HEK293 (cell line): ENCODE results near the gene SLC2A5.

Experiments used
- CTCF ChIA-PET: fragments of 350-600 bp; formaldehyde crosslinking; extraction: SDS; loops from one replicate; lab custom pipeline; 2021; ENCODE audit warnings: antibody characterized with exemption; lab: Yijun Ruan, JAX
- POLR2A ChIA-PET: fragments of 300-600 bp; formaldehyde crosslinking; extraction: SDS; loops from one replicate; lab custom pipeline; 2020; ENCODE audit warnings: antibody characterized with exemption, inconsistent platforms; lab: Yijun Ruan, JAX
- H3K27ac ChIP-seq: fragments of 200-500 bp; sonication (Bioruptor generic); 2 replicates; pipeline ENCODE4 v1.5.1; 2014; ENCODE audit warnings: low read depth, low read length, control low read depth, inconsistent platforms; ENCODE audit errors: extremely low read depth
- H3K36me3 ChIP-seq, 2 experiments: fragments of 200-500 bp in 1 of 2; sonication (Bioruptor generic) in 1 of 2; 1 replicate in 1 of 2; 2 replicates in 1 of 2; pipeline ENCODE4 v1.5.1; 2014 to 2017; ENCODE audit warnings: inconsistent platforms in 2 of 2, low read length in 2 of 2; ENCODE audit not compliant: control insufficient read depth in 2 of 2, insufficient read depth in 1 of 2
- H3K4me1 ChIP-seq: fragments of 200-500 bp; sonication (Bioruptor generic); 2 replicates; pipeline ENCODE4 v1.5.1; 2014; ENCODE audit warnings: mild to moderate bottlenecking, low read length, inconsistent platforms; ENCODE audit not compliant: control insufficient read depth, insufficient read depth
- H3K4me3 ChIP-seq: 2 replicates; pipeline ENCODE4 v1.5.1; 2011; ENCODE audit warnings: low read depth, mild to moderate bottlenecking, control low read depth, low read length, moderate library complexity
- H3K9me3 ChIP-seq: fragments of 200-500 bp; sonication (Bioruptor generic); 2 replicates; pipeline ENCODE4 v1.5.1; 2014; ENCODE audit warnings: low read depth, low read length, inconsistent platforms; ENCODE audit not compliant: control insufficient read depth, insufficient read depth
- BCL11A ChIP-seq: fragments of 450-650 bp; formaldehyde crosslinking; IDR thresholded peaks from 2 replicates; pipeline ENCODE4 v1.5.1; 2016; ENCODE audit warnings: low read depth, missing biosample characterization, missing genetic modification characterization
- GLI4 ChIP-seq: fragments of 450-650 bp; formaldehyde crosslinking; IDR thresholded peaks from 2 replicates; pipeline ENCODE4 v1.5.1; 2016; ENCODE audit warnings: missing biosample characterization, missing genetic modification characterization
- MYNN ChIP-seq: fragments of 450-650 bp; formaldehyde crosslinking; IDR thresholded peaks from 2 replicates; pipeline ENCODE4 v1.5.1; 2016; ENCODE audit warnings: missing biosample characterization, missing genetic modification characterization, borderline replicate concordance
- REST ChIP-seq: fragments of 450-650 bp; formaldehyde crosslinking; IDR thresholded peaks from 2 replicates; pipeline ENCODE4 v1.5.1; 2016; ENCODE audit warnings: missing biosample characterization, missing genetic modification characterization
- SALL2 ChIP-seq: fragments of 450-650 bp; formaldehyde crosslinking; IDR thresholded peaks from 2 replicates; pipeline ENCODE4 v1.5.0; 2017; ENCODE audit warnings: missing biosample characterization, mild to moderate bottlenecking, missing genetic modification characterization, borderline replicate concordance
- TCF7L2 ChIP-seq: IDR thresholded peaks from 2 replicates; pipeline ENCODE4 v1.6.1; 2011; ENCODE audit warnings: low read depth, mild to moderate bottlenecking, inconsistent platforms, low read length, moderate library complexity, borderline replicate concordance
- ZBTB17 ChIP-seq: fragments of 450-650 bp; formaldehyde crosslinking; IDR thresholded peaks from 2 replicates; pipeline ENCODE4 v1.5.1; 2016; ENCODE audit warnings: missing biosample characterization, missing genetic modification characterization
- ZBTB48 ChIP-seq: fragments of 450-650 bp; formaldehyde crosslinking; IDR thresholded peaks from 2 replicates; pipeline ENCODE4 v1.5.1; 2016; ENCODE audit warnings: missing biosample characterization, missing genetic modification characterization
- ZBTB49 ChIP-seq: fragments of 450-650 bp; formaldehyde crosslinking; IDR thresholded peaks from 2 replicates; pipeline ENCODE4 v1.5.1; 2016; ENCODE audit warnings: missing biosample characterization, missing genetic modification characterization, low read depth
- ZNF148 ChIP-seq: fragments of 450-650 bp; formaldehyde crosslinking; IDR thresholded peaks from 2 replicates; pipeline ENCODE4 v1.5.0; 2017; ENCODE audit warnings: missing biosample characterization, missing genetic modification characterization, borderline replicate concordance
- ZNF155 ChIP-seq: fragments of 450-650 bp; formaldehyde crosslinking; IDR thresholded peaks from 2 replicates; pipeline ENCODE4 v1.5.1; 2016; ENCODE audit warnings: missing biosample characterization, missing genetic modification characterization
- ZNF362 ChIP-seq: fragments of 450-650 bp; formaldehyde crosslinking; IDR thresholded peaks from 2 replicates; pipeline ENCODE4 v1.5.1; 2016; ENCODE audit warnings: missing biosample characterization, missing genetic modification characterization
- ZNF548 ChIP-seq: fragments of 450-650 bp; formaldehyde crosslinking; IDR thresholded peaks from 2 replicates; pipeline ENCODE4 v1.5.1; 2016; ENCODE audit warnings: missing biosample characterization, missing genetic modification characterization
- ZNF629 ChIP-seq: fragments of 450-650 bp; formaldehyde crosslinking; IDR thresholded peaks from 2 replicates; pipeline ENCODE4 v1.5.1; 2017; ENCODE audit warnings: missing biosample characterization, missing genetic modification characterization
- ZNF645 ChIP-seq: fragments of 450-650 bp; formaldehyde crosslinking; IDR thresholded peaks from 2 replicates; pipeline ENCODE4; 2016; ENCODE audit warnings: missing biosample characterization, missing genetic modification characterization
- ZNF791 ChIP-seq: fragments of 450-650 bp; formaldehyde crosslinking; IDR thresholded peaks from 2 replicates; pipeline ENCODE4 v1.5.1; 2016; ENCODE audit warnings: missing biosample characterization, missing genetic modification characterization

Gene SLC2A5

GRCh38 chr1:9075022-9075421, 5.6 kb upstream of the SLC2A5 start (continued):
- TF ChIP-seq REST, result no peak
- no peak for TF ChIP-seq ZNF548 (tag by site-specific recombination)
- no peak for TF ChIP-seq ZNF629 (tag by site-specific recombination)
- TF ChIP-seq ZNF362, result no peak
- TF ChIP-seq ZBTB49 (tag by site-specific recombination), result no peak
- no peak for TF ChIP-seq GLI4 (tag by site-specific recombination)

- ChIA-PET POLR2A (no interaction called here), CTCF (interaction anchor here (0.6 to 1.1 kb wide), 2 partner anchors 11 to 150 kb away, joined by 3 read pairs; no protein-coding TSS in a partner anchor)
- H3K36me3 ChIP-seq, result no peaks in the 10 kb centered on the region
Observed at GRCh38 chr1:9073143-9073542, 3.7 kb upstream of the SLC2A5 start.

More at GRCh38 chr1:9073143-9073542, 3.7 kb upstream of the SLC2A5 start:
- Histone ChIP-seq H3K4me3 (no peak overlapping the region), H3K9me3 (no peaks in the 10 kb centered on the region), H3K4me1 (peaks cover 4% of the 10 kb centered on the region), H3K27ac (no peak overlapping the region)
- TF ChIP-seq ZBTB48 (tag by site-specific recombination), result no peak
- no peak for TF ChIP-seq ZNF645 (tag by site-specific recombination)
- TF ChIP-seq BCL11A (tag by site-specific recombination), result no peak
- TF ChIP-seq ZBTB17 (tag by site-specific recombination), result no peak
- TF ChIP-seq MYNN, result no peak
- TF ChIP-seq ZNF155, result no peak
- TF ChIP-seq ZNF791 (tag by site-specific recombination), result no peak
- no peak for TF ChIP-seq ZNF148 (tag by site-specific recombination)
- no peak for TF ChIP-seq GLI4 (tag by site-specific recombination)
- TF ChIP-seq SALL2 (tag by site-specific recombination), result no peak
- TF ChIP-seq TCF7L2, result no peak
